HG02610 (cell line): ENCODE results near the gene CLIC2.
A peak's percentile ranks its signal among the peaks of the same experiment; 100 is the strongest.
"Not testable (repeated sequence)": the region's sequence is repeated elsewhere in the genome, so short reads cannot be mapped to it uniquely, and the experiment has no call there.

Source experiments
- ATAC-seq: cut with Tn5 transposase; IDR thresholded peaks from one replicate; pipeline ENCODE4 v1.9.1; 2021; ENCODE audit warnings: mild to moderate bottlenecking, moderate library complexity; ENCODE audit not compliant: unreplicated experiment

Gene CLIC2

GRCh38 chrX:155334486-155335336, at the start of gene CLIC2:
CLIC2 (minus strand) TSS chrX:155334614; CDS start chrX:155334427, 187 bp downstream.
- ATAC-seq = peak; percentile 79

- peak; percentile 32 for ATAC-seq
Measured at GRCh38 chrX:155382529-155382967, 48.1 kb upstream of the CLIC2 start.

- ATAC-seq = peak; percentile 83
Measured at GRCh38 chrX:155381843-155382528, 47.6 kb upstream of the CLIC2 start, which contains the start of gene F8A2. F8A2 (plus strand) TSS chrX:155382095; CDS start chrX:155382115, 20 bp downstream.

GRCh38 chrX:155379802-155380201, 45.4 kb upstream of the CLIC2 start:
- not testable (repeated sequence) for ATAC-seq

- peak; percentile 74 for ATAC-seq
Measured at GRCh38 chrX:155373777-155374458, 39.5 kb upstream of the CLIC2 start.

- not testable (repeated sequence) for ATAC-seq
Measured at GRCh38 chrX:155363712-155364111, 29.3 kb upstream of the CLIC2 start.

GRCh38 chrX:155349448-155349847, 15.0 kb upstream of the CLIC2 start:
- ATAC-seq = not testable (repeated sequence)

- not testable (repeated sequence) for ATAC-seq
Measured at GRCh38 chrX:155345689-155346088, 11.3 kb upstream of the CLIC2 start.

- not testable (repeated sequence) for ATAC-seq
Measured at GRCh38 chrX:155335337-155335712, 911 bp upstream of the CLIC2 start.

- no peak for ATAC-seq
Measured at GRCh38 chrX:155333544-155334100, 792 bp downstream of the CLIC2 start.

GRCh38 chrX:155330992-155331391, 3.4 kb downstream of the CLIC2 start:
- no peak for ATAC-seq

GRCh38 chrX:155329293-155329692, 5.1 kb downstream of the CLIC2 start:
- no peak for ATAC-seq

- ATAC-seq = no peak
Measured at GRCh38 chrX:155326610-155327009, 7.8 kb downstream of the CLIC2 start.

GRCh38 chrX:155314260-155314659, 20.2 kb downstream of the CLIC2 start:
- ATAC-seq = no peak

- no peak for ATAC-seq
Measured at GRCh38 chrX:155313766-155314165, 20.6 kb downstream of the CLIC2 start.

GRCh38 chrX:155293771-155294170, 40.6 kb downstream of the CLIC2 start:
- no peak for ATAC-seq

GRCh38 chrX:155279873-155280272, 54.5 kb downstream of the CLIC2 start:
- no peak for ATAC-seq

- no peak for ATAC-seq
Measured at GRCh38 chrX:155270969-155271368, 63.4 kb downstream of the CLIC2 start.

GRCh38 chrX:155267995-155268394, 66.4 kb downstream of the CLIC2 start:
- ATAC-seq = not testable (repeated sequence)

GRCh38 chrX:155266439-155266838, 68.0 kb downstream of the CLIC2 start:
- no peak for ATAC-seq
